Endothelial cell of umbilical vein (primary cell): ENCODE results near the gene ARID1B. TPM values are rescaled to one million over a fixed set of nuclear protein-coding genes. Genes with fewer than 3 reads are reported as not detected.

Experiments used
- BruUV-seq: library from RNA; stranded (reverse); fragments of 400-500 nt; replicated peaks from 2 replicates; lab custom pipeline; 2021; lab: Mats Ljungman, UMichigan
- CTCF ChIA-PET: fragments of 300-600, 350-600 bp; sonication (Branson Sonifier 250); formaldehyde crosslinking; loops from one replicate; lab custom pipeline; 2021; ENCODE audit warnings: antibody characterized with exemption, inconsistent platforms; lab: Charles Lee
- POLR2A ChIA-PET: fragments of 300-600, 350-600 bp; sonication (Branson Sonifier 250); formaldehyde crosslinking; loops from one replicate; lab custom pipeline; 2021; ENCODE audit warnings: antibody characterized with exemption, inconsistent platforms; lab: Charles Lee
- DNase-seq: peaks from one replicate; pipeline ENCODE4 v3.0.0-alpha.2; 2011; ENCODE audit warnings: low read depth, low spot score
- FAIRE-seq: peaks from 2 replicates; lab custom pipeline; 2011; peaks lifted over from hg19 to GRCh38; lab: Jason Lieb, UNC
- H2AFZ ChIP-seq: 2 replicates; pipeline ENCODE4 v1.6.0; 2012; ENCODE audit warnings: low read depth, low read length, control low read depth, inconsistent platforms
- H3K27ac ChIP-seq: 2 replicates; pipeline ENCODE4 v1.5.1; 2011; ENCODE audit warnings: low read depth, mild to moderate bottlenecking, control low read depth, low read length, moderate library complexity; ENCODE audit not compliant: insufficient read depth
- H3K27me3 ChIP-seq, 2 experiments: 2 replicates each; pipeline versions ENCODE4 v1.6.0 to v1.6.1; 2011; ENCODE audit warnings: low read length in 2 of 2, mixed read lengths in 1 of 2; ENCODE audit not compliant: control insufficient read depth in 2 of 2, insufficient read depth in 2 of 2
- H3K36me3 ChIP-seq, 2 experiments: 2 replicates in 1 of 2; 3 replicates in 1 of 2; pipeline ENCODE4 v1.5.1; 2011; ENCODE audit warnings: low read length in 2 of 2, mild to moderate bottlenecking in 1 of 2, moderate library complexity in 1 of 2; ENCODE audit not compliant: control insufficient read depth in 2 of 2, insufficient read depth in 2 of 2; ENCODE audit errors: extremely low read depth in 1 of 2
- H3K4me1 ChIP-seq: 3 replicates; pipeline ENCODE4 v1.5.1; 2011; ENCODE audit warnings: mild to moderate bottlenecking, low read length; ENCODE audit not compliant: control insufficient read depth, insufficient read depth; ENCODE audit errors: extremely low read depth
- H3K4me2 ChIP-seq: 2 replicates; pipeline ENCODE4 v1.6.1; 2011; ENCODE audit warnings: low read length, control low read depth, mixed read lengths; ENCODE audit not compliant: insufficient read depth
- H3K4me3 ChIP-seq, 3 experiments: fragments of 200-600 bp in 1 of 3; sonication (generic), shearing (Covaris generic) in 1 of 3; replicated peaks in 1 of 3; 2 replicates each; pipeline ENCODE4 v1.5.1; 2011 to 2016; ENCODE audit warnings: control low read depth in 3 of 3, low read length in 3 of 3, mild to moderate bottlenecking in 2 of 3, inconsistent platforms in 1 of 3, low read depth in 1 of 3, moderate library complexity in 1 of 3; ENCODE audit not compliant: insufficient read depth in 1 of 3
- H3K79me2 ChIP-seq: 2 replicates; pipeline ENCODE4 v1.6.0; 2012; ENCODE audit warnings: low read length, inconsistent platforms; ENCODE audit not compliant: control insufficient read depth, insufficient read depth
- H3K9ac ChIP-seq: replicated peaks from 2 replicates; pipeline ENCODE3; 2011; ENCODE audit warnings: low read length, control low read depth; ENCODE audit not compliant: insufficient read depth; ENCODE audit errors: extremely low read depth
- H3K9me1 ChIP-seq: replicated peaks from 3 replicates; pipeline ENCODE4 v1.6.0; 2011; ENCODE audit warnings: mild to moderate bottlenecking, low read length; ENCODE audit not compliant: control insufficient read depth, insufficient read depth; ENCODE audit errors: extremely low read depth
- H3K9me3 ChIP-seq: replicated peaks from 2 replicates; pipeline ENCODE4 v1.5.1; 2012; ENCODE audit warnings: low read length, inconsistent platforms; ENCODE audit not compliant: control insufficient read depth, insufficient read depth
- H4K20me1 ChIP-seq: replicated peaks from 2 replicates; pipeline ENCODE3; 2011; ENCODE audit warnings: mild to moderate bottlenecking, low read length; ENCODE audit not compliant: control insufficient read depth, insufficient read depth; ENCODE audit errors: extremely low read depth
- EZH2 ChIP-seq: IDR thresholded peaks from 2 replicates; pipeline ENCODE4 v1.6.1; 2012; ENCODE audit warnings: borderline replicate concordance, low read depth, mild to moderate bottlenecking, moderate library complexity, low read length, inconsistent platforms; ENCODE audit not compliant: severe bottlenecking
- FOS ChIP-seq: IDR thresholded peaks from 2 replicates; pipeline ENCODE4 v1.6.1; 2011; ENCODE audit warnings: mild to moderate bottlenecking, low read length, moderate library complexity, borderline replicate concordance; ENCODE audit not compliant: insufficient read depth
- GATA2 ChIP-seq: IDR thresholded peaks from 2 replicates; pipeline ENCODE4 v1.7.0; 2011; ENCODE audit warnings: low read depth, mild to moderate bottlenecking, moderate library complexity, mixed read lengths, low read length; ENCODE audit not compliant: insufficient read length, insufficient read depth
- JUN ChIP-seq: IDR thresholded peaks from 2 replicates; pipeline ENCODE4 v1.6.1; 2011; ENCODE audit warnings: borderline replicate concordance, low read depth; ENCODE audit not compliant: insufficient read length, insufficient read depth
- MYC ChIP-seq: IDR thresholded peaks from one replicate; pipeline ENCODE4 v1.6.1; 2011; ENCODE audit warnings: mild to moderate bottlenecking, low read depth, low read length
- POLR2A ChIP-seq: IDR thresholded peaks from 2 replicates; pipeline ENCODE4 v1.6.1; 2012; ENCODE audit warnings: low read depth, mild to moderate bottlenecking, control low read depth, low read length
- POLR2AphosphoS5 ChIP-seq: IDR thresholded peaks from 2 replicates; pipeline ENCODE4 v1.6.1; 2012; ENCODE audit warnings: low read depth, mild to moderate bottlenecking, control low read depth, low read length, moderate library complexity; ENCODE audit not compliant: insufficient read depth
- dilution Hi-C: fragments of 300-500 bp; cut with MboI; formaldehyde crosslinking; loops from one replicate; pipeline ENCODE4 v1.15.0; 2019; ENCODE audit warnings: low sequenced_read_pairs; ENCODE audit not compliant: extremely low pct_ligation_motif_present
- intact Hi-C: fragments of 100-400 bp; cut with micrococcal nuclease; formaldehyde crosslinking; loops from one replicate; pipeline ENCODE4 v1.10.0; 2022
- polyA plus RNA-seq, 4 experiments: library from polyadenylated mRNA; depleted of rRNA in 3 of 4; stranded (reverse) in 3 of 4; unstranded in 1 of 4; fragments of >200 nt; gene quantifications; 2 replicates each; pipeline versions ENCODE4 v1.2.1 to v1.2.3, GENCODE V29; 2011 to 2012; ENCODE audit warnings: missing spikeins in 1 of 4
- total RNA-seq: library from RNA; stranded (reverse); gene quantifications from 2 replicates; pipeline ENCODE4 v1.2.3, GENCODE V29; 2021
- TF ChIP-seq, protein P1 (sequence below): IDR thresholded peaks from 2 replicates; pipeline ENCODE4 v1.6.1; 2011; ENCODE audit not compliant: insufficient read depth, insufficient read length
- TF ChIP-seq, protein P2 (sequence below), 2 donors: IDR thresholded peaks; 1 replicate in 1 of 2; 2 replicates in 1 of 2; pipeline ENCODE4 v1.5.1; 2011; ENCODE audit warnings: low read length in 2 of 2, mild to moderate bottlenecking in 2 of 2, moderate library complexity in 2 of 2, control low read depth in 1 of 2, inconsistent platforms in 1 of 2, low read depth in 1 of 2; ENCODE audit not compliant: insufficient read depth in 1 of 2; ENCODE audit errors: extremely low read depth in 1 of 2

Gene ARID1B
- total and polyA plus RNA-seq, 2 donors (not counting 3 experiments of a cell fraction or from before 2014, with no cell fraction given): 21.8 to 89.5 TPM

- Histone ChIP-seq H3K9ac (no peak overlapping the region), H3K4me1 (peaks cover 4% of the 10 kb centered on the region), H3K4me2 (no peak overlapping the region), H3K27ac (no peak overlapping the region), H2AFZ (no peak overlapping the region), H3K9me3 (no peaks in the 10 kb centered on the region), H3K36me3 (no peaks in the 10 kb centered on the region), H4K20me1 (no peaks in the 10 kb centered on the region), H3K9me1 (no peaks in the 10 kb centered on the region), H3K27me3 (no peaks in the 10 kb centered on the region), H3K79me2 (no peaks in the 10 kb centered on the region), H3K4me3 (no peak overlapping the region)
- no peak for DNase-seq
- no peak for FAIRE-seq
- dilution Hi-C loops (no loop called here), intact Hi-C loops (no loop called here)
- no peak for TF ChIP-seq FOS
- no peak for TF ChIP-seq MYC
- TF ChIP-seq EZH2: no peak
- no peak for TF ChIP-seq JUN
- TF ChIP-seq POLR2AphosphoS5: no peak
- no peak for TF ChIP-seq GATA2
- TF ChIP-seq, protein P1, sequence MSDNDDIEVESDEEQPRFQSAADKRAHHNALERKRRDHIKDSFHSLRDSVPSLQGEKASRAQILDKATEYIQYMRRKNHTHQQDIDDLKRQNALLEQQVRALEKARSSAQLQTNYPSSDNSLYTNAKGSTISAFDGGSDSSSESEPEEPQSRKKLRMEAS: no peak
- TF ChIP-seq, protein P2, sequence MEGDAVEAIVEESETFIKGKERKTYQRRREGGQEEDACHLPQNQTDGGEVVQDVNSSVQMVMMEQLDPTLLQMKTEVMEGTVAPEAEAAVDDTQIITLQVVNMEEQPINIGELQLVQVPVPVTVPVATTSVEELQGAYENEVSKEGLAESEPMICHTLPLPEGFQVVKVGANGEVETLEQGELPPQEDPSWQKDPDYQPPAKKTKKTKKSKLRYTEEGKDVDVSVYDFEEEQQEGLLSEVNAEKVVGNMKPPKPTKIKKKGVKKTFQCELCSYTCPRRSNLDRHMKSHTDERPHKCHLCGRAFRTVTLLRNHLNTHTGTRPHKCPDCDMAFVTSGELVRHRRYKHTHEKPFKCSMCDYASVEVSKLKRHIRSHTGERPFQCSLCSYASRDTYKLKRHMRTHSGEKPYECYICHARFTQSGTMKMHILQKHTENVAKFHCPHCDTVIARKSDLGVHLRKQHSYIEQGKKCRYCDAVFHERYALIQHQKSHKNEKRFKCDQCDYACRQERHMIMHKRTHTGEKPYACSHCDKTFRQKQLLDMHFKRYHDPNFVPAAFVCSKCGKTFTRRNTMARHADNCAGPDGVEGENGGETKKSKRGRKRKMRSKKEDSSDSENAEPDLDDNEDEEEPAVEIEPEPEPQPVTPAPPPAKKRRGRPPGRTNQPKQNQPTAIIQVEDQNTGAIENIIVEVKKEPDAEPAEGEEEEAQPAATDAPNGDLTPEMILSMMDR (IDR thresholded peaks at IDR 0.05; ENCODE audit: extremely low read depth in 1 of 2, insufficient read depth in 1 of 2, low read depth in 1 of 2, low read length in 2 of 2): no peak
- TF ChIP-seq POLR2A: no peak
- ChIA-PET POLR2A (interaction anchor here (0.6 kb wide), 1 partner anchor 73 kb away, joined by 3 read pairs; no protein-coding TSS in a partner anchor), CTCF (interaction anchor here (0.6 to 2.9 kb wide), 3 partner anchors 9 to 181 kb away, joined by 3 to 19 read pairs (median 5); no protein-coding TSS in a partner anchor)
- no TSS peak for BruUV-seq
These were observed 277.4 kb downstream of the ARID1B start for GRCh38 chr6:157054531-157054979.
